NCI-H1092 (cell line): ENCODE results near the gene TCF7L1.
"Not testable (repeated sequence)": the region's sequence is repeated elsewhere in the genome, so short reads cannot be mapped to it uniquely, and the experiment has no call there.

Experiments used
- DNase-seq: peaks from one replicate; lab custom pipeline; 2025; lab: John Stamatoyannopoulos, UW

TCF7L1 gene

DNA sequence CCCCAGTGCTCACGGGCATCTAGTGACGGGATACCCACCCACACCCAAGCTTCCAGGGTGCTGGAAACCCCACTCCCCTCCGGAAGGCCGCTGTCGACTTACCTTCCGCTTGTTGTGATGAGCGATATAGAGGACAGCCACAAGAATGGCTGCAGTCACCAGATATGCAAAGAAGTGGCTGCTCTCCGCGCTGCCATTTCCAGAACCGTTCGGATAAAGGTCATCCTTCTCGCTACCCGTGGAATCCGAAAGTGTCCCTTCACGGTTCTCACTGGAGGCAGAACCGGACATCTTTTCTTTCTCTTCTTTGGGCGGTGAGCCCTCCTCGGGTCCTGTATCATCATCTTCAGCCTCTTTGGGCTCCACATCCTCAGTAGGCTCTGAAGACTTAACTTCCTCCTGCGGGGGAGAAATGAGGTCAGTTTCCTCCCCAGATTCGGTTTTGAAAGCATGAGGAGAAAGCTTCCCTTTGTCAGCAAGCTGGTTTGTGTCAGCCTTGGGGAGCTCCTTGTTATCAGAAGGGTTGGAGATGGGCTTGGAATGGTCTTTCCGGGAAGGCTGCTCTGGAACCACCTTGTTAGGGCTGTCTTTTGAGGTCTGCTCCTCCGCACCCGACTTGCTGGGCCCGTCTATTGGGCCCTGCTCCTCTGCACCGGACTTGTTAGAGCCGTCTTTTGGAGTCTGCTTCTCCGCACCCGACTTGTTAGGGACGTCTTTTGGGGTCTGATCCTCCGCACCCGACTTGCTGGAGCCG is 193.4 kb downstream of the TCF7L1 start:
- no peak for DNase-seq

DNA sequence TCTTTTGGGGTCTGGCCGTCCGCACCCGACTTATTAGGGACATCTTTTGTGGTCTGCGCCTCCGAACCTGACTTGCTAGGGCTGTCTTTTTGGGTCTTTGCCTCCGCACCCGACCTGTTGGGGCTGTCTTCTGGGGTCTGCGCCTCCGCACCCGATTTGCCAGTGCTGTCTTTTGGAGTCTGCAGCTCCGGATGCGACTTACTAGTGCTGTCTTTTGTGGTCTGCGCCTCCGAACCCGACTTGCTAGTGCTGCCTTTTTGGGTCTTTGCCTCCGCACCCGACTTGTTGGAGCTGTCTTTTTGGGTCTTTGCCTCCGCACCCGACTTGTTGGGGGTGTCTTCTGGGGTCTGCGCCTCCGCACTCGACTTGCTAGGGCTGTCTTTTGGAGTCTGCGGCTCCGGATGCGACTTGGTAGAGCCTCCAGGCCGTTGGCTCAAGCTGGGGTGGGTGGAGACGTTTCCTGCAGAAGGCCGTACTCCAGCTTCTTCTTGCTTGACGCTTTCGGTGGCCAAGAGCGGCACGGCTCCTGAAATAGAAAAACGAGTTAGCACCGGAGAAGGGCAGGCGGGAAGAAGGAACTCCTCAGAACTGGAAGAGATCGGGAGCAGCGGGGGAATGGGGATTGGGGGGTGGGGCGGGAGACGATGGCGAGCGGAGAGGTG is 194.1 kb downstream of the TCF7L1 start:
- DNase-seq, result no peak

DNA sequence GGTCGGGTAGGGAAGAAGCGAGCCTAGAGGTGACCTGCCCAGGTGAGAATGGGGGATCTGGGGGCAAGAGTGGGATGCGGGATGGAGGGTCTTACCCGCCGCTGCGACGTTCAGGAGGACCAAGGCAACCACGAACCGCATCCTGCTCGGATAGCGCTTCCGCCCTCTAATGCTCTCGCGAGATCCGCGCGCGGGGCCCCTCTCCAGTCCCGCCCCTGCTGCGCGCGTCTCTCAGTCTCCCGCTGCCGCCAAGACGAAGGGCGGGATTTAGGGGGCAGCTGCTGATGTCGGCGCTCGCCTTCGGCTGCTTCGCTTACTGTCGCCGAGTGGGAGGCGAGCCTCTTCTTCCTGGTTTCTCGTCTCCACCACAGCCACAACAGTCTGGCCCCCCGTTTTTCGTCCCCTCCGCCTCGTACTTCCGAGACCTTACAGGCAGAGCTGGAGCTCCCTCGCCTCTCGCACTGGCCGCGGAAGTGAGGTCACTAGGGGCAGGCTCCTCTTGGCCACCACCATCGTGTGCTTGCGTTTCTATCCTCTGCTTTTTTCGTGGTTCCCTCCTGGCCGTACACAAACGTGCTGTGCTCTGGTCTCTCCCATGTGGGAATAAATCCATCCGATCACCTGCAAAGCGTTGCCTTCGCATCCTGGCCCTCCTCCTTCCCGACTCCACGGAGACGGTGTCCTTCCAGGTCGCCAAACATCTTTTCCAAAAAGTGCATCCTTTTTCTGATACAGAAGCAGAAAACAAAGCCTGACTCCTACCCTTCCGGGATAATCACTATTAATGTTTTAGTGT is 194.8 kb downstream of the TCF7L1 start, which contains the start of gene TGOLN2:
TSS of gene TGOLN2 (minus strand) at position 168 of the 796 bp plus-strand sequence. CDS start at position 141, 27 bp downstream.
- peak; percentile 89 for DNase-seq

DNA sequence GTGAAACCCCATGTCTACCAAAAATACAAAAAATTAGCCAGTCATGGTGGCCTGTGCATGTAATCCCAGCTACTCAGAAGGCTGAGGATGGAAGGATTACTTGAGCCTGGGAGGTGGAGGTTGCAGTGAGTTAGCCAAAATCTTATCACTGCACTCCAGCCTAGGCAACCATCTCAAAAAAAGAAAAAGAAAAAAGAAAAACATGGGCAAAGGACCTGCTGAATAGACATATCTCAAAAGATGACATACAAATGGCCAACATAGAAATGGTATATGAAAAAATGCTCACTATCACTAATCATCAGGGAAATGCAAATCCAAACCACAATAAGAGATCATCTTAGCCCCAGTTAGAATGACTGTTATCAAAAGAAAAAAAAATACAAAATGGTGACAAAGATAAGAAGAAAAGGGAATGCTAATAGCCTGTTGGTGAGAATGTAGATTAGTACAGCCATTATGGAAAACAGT is 196.0 kb downstream of the TCF7L1 start:
- no peak for DNase-seq

DNA sequence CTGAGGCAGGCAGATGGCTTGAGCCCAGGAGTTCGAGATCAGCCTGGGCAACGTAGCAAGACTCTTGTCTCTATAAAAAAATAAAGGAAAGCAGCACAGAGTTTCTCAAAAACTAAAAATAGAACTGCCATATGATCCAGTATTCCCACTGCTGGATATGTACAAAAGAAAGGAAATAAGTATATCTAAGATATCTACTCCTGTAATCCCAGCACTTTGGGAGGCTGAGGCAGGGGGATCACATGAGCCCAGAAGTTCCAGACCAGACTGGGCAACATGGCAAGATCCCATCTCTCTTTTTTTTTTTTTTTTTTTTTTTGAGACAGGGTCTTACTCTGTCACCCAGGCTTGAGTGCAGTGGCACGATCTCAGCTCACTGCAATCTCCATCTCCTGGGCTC is 196.5 kb downstream of the TCF7L1 start:
- DNase-seq, result not testable (repeated sequence)

DNA sequence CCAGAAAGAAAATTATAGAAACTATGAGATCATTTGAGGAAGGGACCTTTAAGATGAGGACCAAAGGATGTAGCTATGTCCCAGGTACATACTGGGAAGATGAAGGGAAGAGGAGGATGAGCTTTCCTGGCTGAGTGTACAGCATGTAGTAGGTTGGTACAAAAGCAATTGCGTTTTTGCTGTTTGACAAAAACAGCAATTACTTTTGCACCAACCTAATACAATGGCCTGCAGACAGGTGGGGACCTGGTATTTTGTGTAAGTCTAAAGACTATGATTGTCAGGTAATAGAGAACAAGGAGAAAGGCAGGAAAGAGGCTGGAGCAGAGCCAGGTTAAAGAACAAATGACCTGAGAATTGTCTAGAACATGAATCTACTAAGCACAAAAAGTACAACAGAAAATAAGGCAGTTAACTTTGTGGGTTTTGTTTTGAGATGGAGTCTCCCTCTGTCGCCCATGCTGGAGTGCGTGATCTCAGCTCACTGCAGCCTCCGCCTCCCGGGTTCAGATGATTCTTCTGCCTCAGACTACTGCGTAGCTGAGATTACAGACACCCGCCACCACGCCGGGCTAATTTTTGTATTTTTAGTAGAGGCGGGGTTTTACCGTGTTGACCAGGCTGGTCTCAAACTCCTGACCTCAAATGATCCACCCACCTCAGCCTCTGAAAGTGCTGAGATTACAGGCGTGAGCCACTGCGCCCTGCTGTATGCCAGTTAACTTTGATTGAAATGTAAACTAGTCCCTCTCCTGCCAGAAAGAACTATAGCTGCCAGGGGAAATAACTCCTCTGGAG is 197.8 kb downstream of the TCF7L1 start:
- DNase-seq, result no peak

DNA sequence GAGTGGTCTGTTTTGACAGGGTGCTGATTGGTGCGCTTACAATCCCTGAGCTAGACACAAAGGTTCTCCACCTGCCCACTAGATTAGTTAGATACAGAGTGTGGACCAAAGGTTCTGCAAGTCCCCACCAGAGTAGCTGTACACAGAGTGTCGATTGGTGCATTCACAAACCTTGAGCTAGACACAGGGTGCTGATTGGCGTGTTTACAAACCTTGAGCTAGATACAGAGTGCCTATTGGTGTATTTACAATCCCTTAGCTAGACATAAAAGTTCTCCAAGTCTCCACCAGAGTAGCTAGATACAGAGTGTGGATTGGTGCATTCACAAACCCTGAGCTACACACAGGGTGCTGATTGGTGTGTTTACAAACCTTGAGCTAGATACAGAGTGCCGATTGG is 200.7 kb downstream of the TCF7L1 start:
- not testable (repeated sequence) for DNase-seq

DNA sequence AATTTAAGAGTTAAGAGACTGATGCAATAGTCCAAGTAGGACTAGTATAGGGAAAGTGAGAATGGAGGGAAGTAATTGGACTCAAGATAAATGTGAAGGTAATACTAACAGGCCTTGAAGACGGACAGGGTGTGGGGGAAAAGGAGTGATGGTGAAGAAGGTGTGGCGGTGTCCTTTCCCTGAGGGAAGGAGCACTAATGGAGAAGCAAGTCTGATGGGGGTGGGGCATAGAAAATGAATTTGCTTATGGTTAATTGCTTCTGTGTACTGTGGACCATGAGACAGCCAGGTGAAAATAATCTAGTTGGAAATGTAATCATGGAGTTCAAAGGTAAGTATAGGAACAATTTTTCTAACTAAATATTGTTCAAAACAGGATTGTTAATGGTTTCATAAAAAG is 201.7 kb downstream of the TCF7L1 start:
- DNase-seq, result no peak

DNA sequence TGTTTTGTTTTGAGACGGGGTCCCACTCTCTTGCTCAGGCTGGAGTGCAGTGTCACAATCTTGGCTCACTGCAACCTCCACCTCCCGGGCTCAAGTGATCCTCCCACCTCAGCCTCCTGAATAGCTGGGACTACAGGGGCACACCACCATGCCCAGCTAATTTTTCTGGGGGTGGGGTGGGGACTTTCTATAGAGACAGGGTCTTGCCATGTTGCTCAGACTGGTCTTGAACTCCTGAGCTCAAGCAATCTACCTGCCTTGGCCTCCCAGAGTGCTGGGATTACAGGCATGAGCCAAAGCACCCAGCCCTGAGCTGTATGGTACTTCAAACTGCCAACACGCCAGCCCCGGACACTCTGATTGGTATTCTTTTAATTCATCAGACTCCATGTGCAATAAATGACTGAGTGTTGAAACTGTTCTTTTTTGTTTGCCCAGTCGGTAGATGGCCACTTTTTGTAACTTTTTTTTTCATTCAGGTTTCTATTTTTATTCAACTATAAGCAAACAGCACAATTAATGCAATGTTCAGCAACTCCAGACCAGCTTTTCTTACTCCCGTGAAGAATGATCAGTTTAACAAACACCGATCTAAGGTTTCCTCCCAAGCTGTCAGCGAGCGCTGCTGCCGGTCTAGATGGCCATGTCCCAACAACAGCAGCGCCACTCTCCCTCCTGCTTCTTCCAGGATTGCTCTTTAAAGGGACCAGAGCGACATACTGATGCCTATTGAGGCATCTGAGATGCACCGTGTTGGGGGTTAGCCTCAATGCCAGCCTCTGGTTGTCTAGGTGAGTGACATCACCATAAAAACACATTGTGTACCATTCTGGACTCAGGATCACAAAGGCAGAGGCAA is 207.1 kb downstream of the TCF7L1 start:
- no peak for DNase-seq

DNA sequence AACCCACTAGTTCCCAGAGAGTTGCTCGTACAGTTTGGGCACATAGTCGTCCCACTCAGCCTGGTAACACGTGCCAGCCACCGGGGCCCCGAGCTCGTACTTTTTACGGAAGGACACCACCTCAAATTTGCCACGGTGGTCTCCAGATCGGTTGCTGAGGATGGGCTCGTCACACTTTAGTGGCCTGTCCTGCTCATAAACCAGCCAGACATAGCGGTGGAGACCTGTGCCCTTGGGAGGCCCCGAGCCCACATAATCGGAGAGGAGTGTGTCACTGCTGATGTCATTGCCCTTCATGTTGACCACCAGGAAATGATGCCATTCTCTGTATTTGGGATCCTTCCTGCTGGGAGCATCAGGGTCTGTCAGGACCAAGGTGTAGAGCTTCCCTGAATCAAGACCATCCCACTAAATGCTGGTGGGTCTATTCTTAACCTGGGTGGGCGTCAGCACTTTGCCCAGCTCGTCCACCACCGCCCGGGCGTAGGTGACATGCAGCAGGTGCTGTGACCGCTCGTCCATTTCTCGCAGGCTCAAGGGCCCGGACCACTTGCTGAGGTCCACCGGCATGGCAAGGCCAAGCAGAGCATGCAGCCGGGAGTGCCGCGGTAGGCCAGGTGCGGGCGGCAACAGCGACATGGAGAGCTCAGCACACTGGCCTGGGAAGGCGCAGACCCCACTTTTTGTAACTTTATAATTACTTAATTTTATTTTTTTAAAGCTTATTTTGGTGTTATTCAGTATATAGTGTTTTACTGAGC is 208.3 kb downstream of the TCF7L1 start:
- DNase-seq, result no peak

DNA sequence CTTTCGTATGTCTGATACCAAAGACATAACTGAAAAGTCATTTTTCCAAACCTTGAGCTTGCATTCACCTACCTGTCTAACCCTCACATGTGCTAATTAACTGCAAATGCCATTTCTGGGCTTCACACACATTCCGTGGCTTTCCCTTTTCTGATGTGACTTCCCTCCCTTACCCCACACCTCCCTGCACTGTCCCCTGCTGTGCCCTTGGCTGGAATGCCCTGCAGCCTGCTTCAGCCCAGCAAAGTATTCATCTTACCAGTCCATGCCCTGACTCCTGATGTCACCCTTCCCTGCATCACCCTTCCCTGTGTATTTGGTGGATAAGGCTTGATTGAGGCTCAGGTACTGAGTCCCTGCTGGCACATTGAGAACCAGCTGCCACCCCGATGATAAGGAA is 209.0 kb downstream of the TCF7L1 start:
- no peak for DNase-seq

DNA sequence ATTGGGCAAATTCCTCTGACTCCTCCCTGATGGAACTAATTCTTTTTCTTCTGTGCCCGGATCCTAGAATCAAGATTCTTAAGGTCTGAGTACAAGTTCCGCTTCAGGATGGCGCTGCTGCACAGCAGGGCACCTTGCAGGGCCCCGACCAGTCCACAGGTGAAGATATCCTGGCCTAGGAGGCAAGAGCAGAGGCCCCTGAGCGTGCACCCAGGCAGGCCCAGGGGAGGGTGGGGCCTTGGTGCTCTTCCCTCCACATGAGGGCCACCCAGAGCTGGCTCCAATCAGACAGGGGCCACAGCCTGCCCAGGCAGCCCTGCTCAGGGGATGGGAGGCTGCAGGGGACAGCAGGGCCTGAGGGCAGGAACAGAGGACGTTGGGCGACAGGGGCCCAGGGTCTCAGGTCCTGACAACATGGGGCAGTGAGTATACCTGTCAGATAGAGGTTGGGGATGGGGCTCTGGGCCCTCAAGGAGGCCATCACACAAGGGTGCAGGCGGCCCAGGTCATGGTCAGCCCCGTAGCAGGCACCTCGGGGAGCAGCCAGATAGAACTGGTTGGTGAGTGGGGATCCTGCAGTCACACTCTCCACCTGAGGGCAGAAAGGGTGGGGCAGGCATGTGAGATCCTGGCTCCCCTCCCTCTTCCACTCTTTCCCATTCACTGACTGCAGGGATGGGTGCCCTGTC is 210.2 kb downstream of the TCF7L1 start:
- DNase-seq, result not testable (repeated sequence)

DNA sequence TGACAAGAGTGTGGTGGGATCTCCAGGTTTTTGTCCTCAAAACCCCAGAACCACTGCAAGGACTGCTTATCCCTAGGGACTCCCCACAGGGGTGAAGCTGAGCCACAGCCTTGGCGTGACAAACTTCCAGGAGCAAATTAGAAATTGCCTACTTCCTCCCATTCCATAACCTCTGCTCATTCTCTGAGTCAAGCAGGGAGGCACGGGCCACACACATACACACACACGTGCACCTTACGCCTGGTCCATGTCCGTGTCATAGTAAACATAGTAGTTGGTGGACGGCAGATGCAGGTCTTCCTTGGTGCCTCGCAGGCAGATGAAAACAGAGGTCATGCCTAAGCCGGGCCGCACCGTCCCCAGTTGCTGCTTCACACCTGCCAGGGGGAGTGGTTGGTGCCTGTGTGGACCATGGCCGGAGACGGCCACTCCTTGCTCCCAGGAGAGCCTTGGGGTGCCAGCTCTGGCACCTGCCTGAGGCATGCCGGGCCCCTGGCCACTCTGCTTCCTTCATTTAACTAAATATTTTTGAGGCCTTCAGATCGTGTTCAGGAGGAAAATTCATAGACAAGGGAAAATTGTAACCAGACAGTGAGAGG is 211.3 kb downstream of the TCF7L1 start:
- no peak for DNase-seq

DNA sequence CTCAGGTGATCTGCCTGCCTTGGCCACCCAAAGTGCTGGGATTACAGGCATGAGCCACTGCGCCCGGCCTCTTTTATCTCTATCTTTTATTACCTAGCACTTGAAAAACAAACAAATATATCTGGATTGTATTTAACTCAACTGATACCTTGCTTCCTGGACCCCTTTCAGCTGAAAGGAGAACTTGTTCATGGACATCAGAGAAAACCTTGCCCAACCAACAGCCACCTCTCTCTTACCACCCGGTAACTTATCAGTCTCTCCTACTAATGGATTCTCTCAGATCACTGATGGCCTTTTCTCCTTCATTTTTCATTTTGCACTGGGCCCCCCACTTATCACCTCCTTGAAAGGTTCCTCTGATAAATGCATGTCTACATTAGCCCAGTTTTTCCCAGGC is 214.4 kb downstream of the TCF7L1 start:
- no peak for DNase-seq

DNA sequence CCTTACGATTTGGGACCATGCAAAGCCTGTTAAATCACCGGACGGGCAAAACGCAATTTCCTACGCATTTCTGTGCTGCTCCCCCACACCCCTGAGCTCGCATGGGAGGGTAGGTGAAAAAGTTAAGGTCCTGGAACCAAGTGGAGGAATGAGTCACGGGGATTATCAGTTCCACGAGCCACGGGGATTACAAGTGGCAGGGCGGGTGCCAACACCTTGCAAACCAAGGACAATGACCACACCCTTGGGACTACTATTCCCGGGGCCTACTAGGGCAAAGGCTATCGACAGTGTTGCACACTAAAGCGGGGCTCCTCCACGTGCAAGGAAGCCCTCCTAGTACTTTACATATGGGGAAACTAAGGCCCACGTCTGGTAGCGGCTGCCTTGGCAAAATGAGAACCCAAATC is 220.7 kb downstream of the TCF7L1 start:
- no peak for DNase-seq

DNA sequence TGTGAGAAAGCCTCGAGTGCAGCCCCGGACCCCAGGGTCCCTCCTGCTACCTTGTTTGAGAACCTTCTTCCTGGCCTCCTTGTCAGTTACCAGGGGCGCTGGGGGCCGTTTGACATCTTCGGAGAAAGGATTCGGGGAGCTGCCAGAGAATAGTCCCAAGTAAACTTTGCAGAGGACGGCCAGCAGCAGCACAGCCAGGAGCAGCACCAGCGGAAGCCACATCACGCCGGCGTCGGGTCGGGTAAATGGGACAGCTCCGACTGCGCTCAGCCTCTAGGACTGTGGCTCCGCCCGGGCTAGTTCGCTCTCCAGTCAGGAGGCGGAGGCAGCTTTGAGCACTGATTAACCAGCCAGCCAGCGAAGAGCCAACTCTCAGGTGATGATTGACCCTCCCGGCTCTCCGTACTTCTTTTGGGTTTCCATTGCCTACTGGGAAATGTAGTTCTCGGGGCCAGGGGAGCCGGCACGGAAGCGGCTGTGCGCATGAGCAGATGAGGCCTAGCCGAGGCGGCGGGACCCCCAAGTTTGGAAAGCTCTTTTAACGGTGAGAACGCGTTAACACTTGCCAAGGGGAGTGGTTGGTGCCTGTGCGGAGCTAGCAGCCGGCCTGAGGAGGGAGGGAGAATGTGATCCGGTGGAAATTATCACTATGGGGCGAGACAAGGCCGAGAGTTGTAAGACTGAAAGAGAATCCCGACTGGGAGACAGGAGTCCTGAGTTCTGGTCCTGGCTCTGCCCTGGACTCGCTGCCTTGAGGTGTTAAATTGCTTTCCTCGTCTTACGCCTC is 221.3 kb downstream of the TCF7L1 start, which contains the start of the genes ELMOD3 and RETSAT:
TSS of gene ELMOD3 (plus strand) at position 484 of the 787 bp plus-strand sequence. CDS start 2,430 bp downstream, outside the sequence.
TSS of gene RETSAT (minus strand) at position 243 of the 787 bp plus-strand sequence. CDS start at position 222, 21 bp downstream.
- DNase-seq, result peak; percentile 95

DNA sequence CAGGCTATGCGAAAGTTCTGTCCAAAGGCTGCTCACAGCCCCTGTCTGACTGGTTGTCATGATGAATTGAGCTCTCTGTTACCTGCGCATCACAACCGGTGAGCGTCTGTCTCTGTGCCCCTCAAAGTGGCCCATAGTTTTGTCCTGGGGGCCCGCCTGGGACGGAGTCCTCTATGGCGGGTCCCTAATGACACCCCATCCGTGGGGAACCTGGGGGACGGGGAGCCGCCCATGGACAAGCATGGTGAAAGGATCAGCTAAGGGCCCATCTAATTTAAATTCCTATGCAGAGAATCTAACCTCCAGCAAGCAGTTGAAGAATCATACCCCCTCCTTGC is 221.8 kb downstream of the TCF7L1 start:
- no peak for DNase-seq

DNA sequence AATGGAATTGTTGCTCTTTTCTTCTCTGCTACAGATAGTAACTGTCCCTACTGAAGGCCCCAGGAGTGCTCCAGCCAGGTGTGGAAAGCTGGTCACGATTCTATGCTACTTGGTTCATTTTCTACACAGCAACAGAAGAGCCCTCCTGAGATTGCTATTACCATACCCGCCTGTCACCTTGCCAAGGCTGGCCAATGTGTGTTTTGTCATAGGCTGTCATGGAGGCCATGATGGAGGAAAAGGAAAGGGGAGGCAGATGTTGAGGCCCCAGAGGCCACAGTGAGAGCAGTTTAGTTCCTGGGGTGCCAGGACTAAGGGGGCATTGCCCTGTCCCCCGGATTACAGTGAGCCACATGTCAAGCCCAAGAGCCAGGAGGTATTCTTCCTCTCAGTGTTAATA is 222.3 kb downstream of the TCF7L1 start:
- no peak for DNase-seq
